RWPE2 (cell line): ENCODE data around the gene MS4A6A.

Experiments
- ATAC-seq: fragments of 200-7000 bp; cut with Tn5 transposase; 3 replicates; pipeline ENCODE4 v1.9.1; 2021; ENCODE audit warnings: low read depth
- DNase-seq: peaks from one replicate; pipeline ENCODE4 v3.0.0-alpha.2; 2020; ENCODE audit warnings: low spot score
- H3K27ac ChIP-seq: fragments of 450-650 bp; 2 replicates; pipeline ENCODE4 v1.5.1; 2017; ENCODE audit warnings: mild to moderate bottlenecking; ENCODE audit not compliant: poor library complexity, severe bottlenecking
- H3K27me3 ChIP-seq: fragments of 250-450 bp; sonication (Bioruptor Pico); 2 replicates; pipeline ENCODE4 v1.5.1; 2021; ENCODE audit warnings: mild to moderate bottlenecking, moderate library complexity; ENCODE audit not compliant: insufficient read depth, poor library complexity, severe bottlenecking
- H3K36me3 ChIP-seq: fragments of 250-450 bp; sonication (Bioruptor Pico); 2 replicates; pipeline ENCODE4 v1.5.1; 2020; ENCODE audit warnings: low read depth, mild to moderate bottlenecking, moderate library complexity
- H3K4me1 ChIP-seq: fragments of 250-450 bp; sonication (Bioruptor Pico); 2 replicates; pipeline ENCODE4 v1.5.1; 2021; ENCODE audit warnings: mild to moderate bottlenecking, moderate library complexity; ENCODE audit not compliant: insufficient read depth, poor library complexity, severe bottlenecking
- H3K4me3 ChIP-seq: fragments of 250-450 bp; sonication (Bioruptor Pico); 2 replicates; pipeline ENCODE4 v1.5.1; 2021; ENCODE audit warnings: mild to moderate bottlenecking, moderate library complexity; ENCODE audit not compliant: severe bottlenecking
- H3K9me3 ChIP-seq: fragments of 250-450 bp; sonication (Bioruptor Pico); 2 replicates; pipeline ENCODE4 v1.5.1; 2021; ENCODE audit warnings: mild to moderate bottlenecking, moderate library complexity; ENCODE audit not compliant: severe bottlenecking
- CTCF ChIP-seq: fragments of 450-650 bp; IDR thresholded peaks from one replicate; pipeline ENCODE4 v1.5.1; 2017; ENCODE audit warnings: mild to moderate bottlenecking, moderate library complexity; ENCODE audit not compliant: poor library complexity, severe bottlenecking

The MS4A6A gene

GRCh38 chr11:60182541-60183330 is at the start of gene MS4A6A:
Gene MS4A6A (minus strand): TSS chr11:60183083. CDS start chr11:60181727, 1,356 bp downstream.
- Histone ChIP-seq H3K27me3 (no peaks in the 10 kb centered on the region), H3K36me3 (no peaks in the 10 kb centered on the region)

GRCh38 chr11:60230681-60231080 is 47.8 kb upstream of the MS4A6A start:
- no peak for DNase-seq
- no peak overlapping the region for H3K4me3 ChIP-seq
- no peak for ATAC-seq
- no peaks in the 10 kb centered on the region for H3K36me3 ChIP-seq
- no peak overlapping the region for H3K27ac ChIP-seq
- H3K27me3 ChIP-seq = no peaks in the 10 kb centered on the region
- no peak for TF ChIP-seq CTCF
- no peaks in the 10 kb centered on the region for H3K9me3 ChIP-seq
- no peaks in the 10 kb centered on the region for H3K4me1 ChIP-seq

More at GRCh38 chr11:60182541-60183330, at the start of gene MS4A6A:
- Histone ChIP-seq H3K9me3 (no peaks in the 10 kb centered on the region), H3K4me3 (no peak within 1 kb of the TSS), H3K4me1 (no peaks in the 10 kb centered on the region), H3K27ac (no peak within 1 kb of the TSS)
- TF ChIP-seq CTCF = no peak
- DNase-seq (no peak), ATAC-seq (peak; percentile 55; the same call in 2 of the 3 replicates)

GRCh38 chr11:60222141-60222540 is 39.3 kb upstream of the MS4A6A start:
- no peak for TF ChIP-seq CTCF

GRCh38 chr11:60221692-60222091 is 38.8 kb upstream of the MS4A6A start:
- no peak overlapping the region for H3K27ac ChIP-seq
- TF ChIP-seq CTCF = no peak
- DNase-seq = no peak

More at GRCh38 chr11:60222141-60222540, 39.3 kb upstream of the MS4A6A start:
- no peak for DNase-seq
- no peak for ATAC-seq
- Histone ChIP-seq H3K4me1 (no peaks in the 10 kb centered on the region), H3K9me3 (no peaks in the 10 kb centered on the region), H3K27ac (no peak overlapping the region), H3K27me3 (no peaks in the 10 kb centered on the region), H3K4me3 (no peak overlapping the region), H3K36me3 (no peaks in the 10 kb centered on the region)

GRCh38 chr11:60221181-60221580 is 38.3 kb upstream of the MS4A6A start:
- Histone ChIP-seq H3K9me3 (no peaks in the 10 kb centered on the region), H3K27me3 (no peaks in the 10 kb centered on the region), H3K4me1 (no peaks in the 10 kb centered on the region), H3K27ac (no peak overlapping the region), H3K36me3 (no peaks in the 10 kb centered on the region), H3K4me3 (no peak overlapping the region)
- TF ChIP-seq CTCF = no peak
- DNase-seq (no peak), ATAC-seq (no peak)

More at GRCh38 chr11:60221692-60222091, 38.8 kb upstream of the MS4A6A start:
- no peak for ATAC-seq
- Histone ChIP-seq H3K27me3 (no peaks in the 10 kb centered on the region), H3K36me3 (no peaks in the 10 kb centered on the region), H3K4me1 (no peaks in the 10 kb centered on the region), H3K4me3 (no peak overlapping the region), H3K9me3 (no peaks in the 10 kb centered on the region)
